ENCODE measurements around the gene ZNF44. TPM values are rescaled to one million over a fixed set of nuclear protein-coding genes. Genes with fewer than 3 reads are reported as not detected.

The ZNF44 gene
- total and polyA plus RNA-seq, 2 of the 13 experiments (the other 11 are each of a cell fraction or from before 2014, with no cell fraction given), result 6.9 to 15.7 TPM

DNA sequence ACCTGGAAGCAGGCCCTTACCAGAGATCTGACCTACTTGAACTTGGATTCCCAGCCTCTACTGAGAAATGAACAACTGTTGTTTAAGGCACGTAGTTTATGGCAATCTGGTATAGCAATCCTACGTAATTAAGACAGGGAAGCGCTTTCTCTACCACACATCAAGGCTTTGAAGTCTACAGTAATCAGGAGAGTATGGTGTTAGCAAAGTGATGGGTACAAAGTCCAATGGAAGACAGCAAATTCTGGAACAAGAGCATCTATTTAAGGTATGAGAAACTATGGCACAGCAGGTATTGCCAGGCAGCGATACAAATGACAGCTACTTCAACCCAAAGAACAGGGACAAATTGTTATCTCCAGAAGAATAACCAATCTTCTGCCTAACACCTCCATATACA, 35.7 kb upstream of the ZNF44 start (continued):
- TF ChIP-seq, protein P1, sequence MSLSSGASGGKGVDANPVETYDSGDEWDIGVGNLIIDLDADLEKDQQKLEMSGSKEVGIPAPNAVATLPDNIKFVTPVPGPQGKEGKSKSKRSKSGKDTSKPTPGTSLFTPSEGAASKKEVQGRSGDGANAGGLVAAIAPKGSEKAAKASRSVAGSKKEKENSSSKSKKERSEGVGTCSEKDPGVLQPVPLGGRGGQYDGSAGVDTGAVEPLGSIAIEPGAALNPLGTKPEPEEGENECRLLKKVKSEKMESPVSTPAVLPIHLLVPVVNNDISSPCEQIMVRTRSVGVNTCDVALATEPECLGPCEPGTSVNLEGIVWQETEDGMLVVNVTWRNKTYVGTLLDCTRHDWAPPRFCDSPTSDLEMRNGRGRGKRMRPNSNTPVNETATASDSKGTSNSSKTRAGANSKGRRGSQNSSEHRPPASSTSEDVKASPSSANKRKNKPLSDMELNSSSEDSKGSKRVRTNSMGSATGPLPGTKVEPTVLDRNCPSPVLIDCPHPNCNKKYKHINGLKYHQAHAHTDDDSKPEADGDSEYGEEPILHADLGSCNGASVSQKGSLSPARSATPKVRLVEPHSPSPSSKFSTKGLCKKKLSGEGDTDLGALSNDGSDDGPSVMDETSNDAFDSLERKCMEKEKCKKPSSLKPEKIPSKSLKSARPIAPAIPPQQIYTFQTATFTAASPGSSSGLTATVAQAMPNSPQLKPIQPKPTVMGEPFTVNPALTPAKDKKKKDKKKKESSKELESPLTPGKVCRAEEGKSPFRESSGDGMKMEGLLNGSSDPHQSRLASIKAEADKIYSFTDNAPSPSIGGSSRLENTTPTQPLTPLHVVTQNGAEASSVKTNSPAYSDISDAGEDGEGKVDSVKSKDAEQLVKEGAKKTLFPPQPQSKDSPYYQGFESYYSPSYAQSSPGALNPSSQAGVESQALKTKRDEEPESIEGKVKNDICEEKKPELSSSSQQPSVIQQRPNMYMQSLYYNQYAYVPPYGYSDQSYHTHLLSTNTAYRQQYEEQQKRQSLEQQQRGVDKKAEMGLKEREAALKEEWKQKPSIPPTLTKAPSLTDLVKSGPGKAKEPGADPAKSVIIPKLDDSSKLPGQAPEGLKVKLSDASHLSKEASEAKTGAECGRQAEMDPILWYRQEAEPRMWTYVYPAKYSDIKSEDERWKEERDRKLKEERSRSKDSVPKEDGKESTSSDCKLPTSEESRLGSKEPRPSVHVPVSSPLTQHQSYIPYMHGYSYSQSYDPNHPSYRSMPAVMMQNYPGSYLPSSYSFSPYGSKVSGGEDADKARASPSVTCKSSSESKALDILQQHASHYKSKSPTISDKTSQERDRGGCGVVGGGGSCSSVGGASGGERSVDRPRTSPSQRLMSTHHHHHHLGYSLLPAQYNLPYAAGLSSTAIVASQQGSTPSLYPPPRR (CRISPR knock-in tag; IDR thresholded peaks at IDR 0.05; ENCODE audit: borderline replicate concordance), result peak; percentile 23; the same call in 1 of the 2 replicates
- peak; percentile 39; the same call in 1 of the 2 replicates for TF ChIP-seq CREM (IDR thresholded peaks at IDR 0.05)
- TF ChIP-seq CREM (CRISPR knock-in tag; IDR thresholded peaks at IDR 0.05), result no peak
- no peak for TF ChIP-seq TBP (CRISPR knock-in tag; IDR thresholded peaks at IDR 0.05)
- no peak for TF ChIP-seq KDM3A (CRISPR knock-in tag; IDR thresholded peaks at IDR 0.05; ENCODE audit: low read depth)
- no peak for TF ChIP-seq FOXC1 (CRISPR knock-in tag; IDR thresholded peaks at IDR 0.05; ENCODE audit: borderline replicate concordance)
- TF ChIP-seq, protein P2, sequence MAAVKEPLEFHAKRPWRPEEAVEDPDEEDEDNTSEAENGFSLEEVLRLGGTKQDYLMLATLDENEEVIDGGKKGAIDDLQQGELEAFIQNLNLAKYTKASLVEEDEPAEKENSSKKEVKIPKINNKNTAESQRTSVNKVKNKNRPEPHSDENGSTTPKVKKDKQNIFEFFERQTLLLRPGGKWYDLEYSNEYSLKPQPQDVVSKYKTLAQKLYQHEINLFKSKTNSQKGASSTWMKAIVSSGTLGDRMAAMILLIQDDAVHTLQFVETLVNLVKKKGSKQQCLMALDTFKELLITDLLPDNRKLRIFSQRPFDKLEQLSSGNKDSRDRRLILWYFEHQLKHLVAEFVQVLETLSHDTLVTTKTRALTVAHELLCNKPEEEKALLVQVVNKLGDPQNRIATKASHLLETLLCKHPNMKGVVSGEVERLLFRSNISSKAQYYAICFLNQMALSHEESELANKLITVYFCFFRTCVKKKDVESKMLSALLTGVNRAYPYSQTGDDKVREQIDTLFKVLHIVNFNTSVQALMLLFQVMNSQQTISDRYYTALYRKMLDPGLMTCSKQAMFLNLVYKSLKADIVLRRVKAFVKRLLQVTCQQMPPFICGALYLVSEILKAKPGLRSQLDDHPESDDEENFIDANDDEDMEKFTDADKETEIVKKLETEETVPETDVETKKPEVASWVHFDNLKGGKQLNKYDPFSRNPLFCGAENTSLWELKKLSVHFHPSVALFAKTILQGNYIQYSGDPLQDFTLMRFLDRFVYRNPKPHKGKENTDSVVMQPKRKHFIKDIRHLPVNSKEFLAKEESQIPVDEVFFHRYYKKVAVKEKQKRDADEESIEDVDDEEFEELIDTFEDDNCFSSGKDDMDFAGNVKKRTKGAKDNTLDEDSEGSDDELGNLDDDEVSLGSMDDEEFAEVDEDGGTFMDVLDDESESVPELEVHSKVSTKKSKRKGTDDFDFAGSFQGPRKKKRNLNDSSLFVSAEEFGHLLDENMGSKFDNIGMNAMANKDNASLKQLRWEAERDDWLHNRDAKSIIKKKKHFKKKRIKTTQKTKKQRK (IDR thresholded peaks at IDR 0.05; ENCODE audit: low read length), result no peak
- TF ChIP-seq ZNF850 (CRISPR knock-in tag; conservative IDR thresholded peaks at IDR 0.05), result no peak
- TF ChIP-seq ZBTB21 (CRISPR knock-in tag; IDR thresholded peaks at IDR 0.05), result no peak; the same call in 1 of the 2 replicates
- no peak for TF ChIP-seq SETDB1 (CRISPR knock-in tag; IDR thresholded peaks at IDR 0.05; ENCODE audit: borderline replicate concordance)
- TF ChIP-seq, protein P3, sequence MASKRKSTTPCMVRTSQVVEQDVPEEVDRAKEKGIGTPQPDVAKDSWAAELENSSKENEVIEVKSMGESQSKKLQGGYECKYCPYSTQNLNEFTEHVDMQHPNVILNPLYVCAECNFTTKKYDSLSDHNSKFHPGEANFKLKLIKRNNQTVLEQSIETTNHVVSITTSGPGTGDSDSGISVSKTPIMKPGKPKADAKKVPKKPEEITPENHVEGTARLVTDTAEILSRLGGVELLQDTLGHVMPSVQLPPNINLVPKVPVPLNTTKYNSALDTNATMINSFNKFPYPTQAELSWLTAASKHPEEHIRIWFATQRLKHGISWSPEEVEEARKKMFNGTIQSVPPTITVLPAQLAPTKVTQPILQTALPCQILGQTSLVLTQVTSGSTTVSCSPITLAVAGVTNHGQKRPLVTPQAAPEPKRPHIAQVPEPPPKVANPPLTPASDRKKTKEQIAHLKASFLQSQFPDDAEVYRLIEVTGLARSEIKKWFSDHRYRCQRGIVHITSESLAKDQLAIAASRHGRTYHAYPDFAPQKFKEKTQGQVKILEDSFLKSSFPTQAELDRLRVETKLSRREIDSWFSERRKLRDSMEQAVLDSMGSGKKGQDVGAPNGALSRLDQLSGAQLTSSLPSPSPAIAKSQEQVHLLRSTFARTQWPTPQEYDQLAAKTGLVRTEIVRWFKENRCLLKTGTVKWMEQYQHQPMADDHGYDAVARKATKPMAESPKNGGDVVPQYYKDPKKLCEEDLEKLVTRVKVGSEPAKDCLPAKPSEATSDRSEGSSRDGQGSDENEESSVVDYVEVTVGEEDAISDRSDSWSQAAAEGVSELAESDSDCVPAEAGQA (IDR thresholded peaks at IDR 0.05; ENCODE audit: low read depth), result no peak
- TF ChIP-seq, protein P3 (CRISPR knock-in tag; IDR thresholded peaks at IDR 0.05; ENCODE audit: borderline replicate concordance), result no peak

Measured in HepG2 (cell line).